Ramos (cell line): Measurements from ENCODE around the gene RASSF5.

Source experiments
- in situ Hi-C: fragments of 300-500 bp; cut with MboI; formaldehyde crosslinking; loops from one replicate; pipeline ENCODE4 v1.14.3; 2022; ENCODE audit warnings: low sequenced_read_pairs; ENCODE audit not compliant: unreplicated experiment

The RASSF5 gene

DNA sequence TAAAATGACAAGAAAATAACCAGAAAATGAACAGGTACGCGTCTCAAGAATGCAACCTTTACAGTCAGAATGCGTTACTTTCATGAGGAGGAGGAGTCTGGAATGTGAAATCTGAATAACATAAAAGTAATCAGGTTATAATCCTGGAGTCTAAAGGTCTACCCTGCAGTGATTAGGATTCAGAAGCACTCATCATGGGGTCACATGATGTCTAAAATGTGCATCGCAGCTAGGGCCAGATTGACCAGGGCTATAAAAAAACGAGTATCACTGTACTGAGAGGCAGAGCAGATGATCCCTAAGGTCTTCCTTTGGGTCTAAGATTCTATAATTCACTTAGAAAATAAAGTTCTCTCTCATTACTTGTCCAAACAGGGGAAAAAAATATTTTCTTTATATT is 97.5 kb downstream of the RASSF5 start:
- in situ Hi-C loops: no loop called here

DNA sequence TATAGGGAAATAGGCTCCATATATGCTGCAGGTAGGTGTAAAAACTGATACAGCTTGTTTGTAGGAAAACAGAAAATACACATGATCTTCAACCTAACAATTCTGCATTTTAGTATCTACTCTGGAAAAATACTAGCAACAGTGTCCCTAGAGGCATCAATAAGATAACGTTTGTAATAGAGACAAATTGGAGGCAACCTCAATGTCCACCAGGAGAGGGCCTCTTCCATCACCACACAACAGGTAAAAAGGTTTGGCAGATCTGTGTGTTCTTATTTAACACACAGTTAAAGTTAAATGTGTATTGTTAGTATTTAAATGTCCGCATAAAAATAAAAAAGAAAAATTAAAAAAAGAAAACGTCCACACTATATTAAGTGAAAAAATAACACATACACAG is 99.5 kb downstream of the RASSF5 start:
- in situ Hi-C loops: no loop called here

DNA sequence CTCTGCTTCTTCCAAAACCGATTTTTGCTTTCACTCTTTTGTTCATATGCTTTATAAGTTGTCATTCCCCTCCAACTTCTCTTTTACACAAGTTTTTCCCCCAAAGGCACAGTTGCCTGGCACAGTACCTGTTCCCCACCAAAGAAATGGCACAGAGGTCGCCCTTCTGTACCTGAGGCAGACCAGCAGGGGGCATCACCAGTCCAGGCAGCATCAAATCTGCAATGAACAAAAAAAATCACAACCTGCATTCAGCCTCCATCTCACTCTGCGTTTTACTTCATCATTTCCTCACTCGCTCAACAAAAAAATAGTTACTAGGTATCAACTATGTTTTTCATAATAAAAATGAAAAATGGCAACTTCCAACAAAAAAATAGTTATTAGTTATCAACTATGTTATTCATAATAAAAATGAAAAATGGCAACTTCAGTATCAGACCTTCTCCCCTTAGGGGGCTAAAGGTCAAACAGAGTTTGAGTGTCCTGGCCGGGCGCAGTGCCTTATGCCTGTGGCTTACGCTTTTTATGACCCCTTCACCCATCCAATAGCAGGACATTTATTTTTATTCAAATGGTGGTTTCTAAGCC is 100.9 kb downstream of the RASSF5 start:
- in situ Hi-C loops: no loop called here

DNA sequence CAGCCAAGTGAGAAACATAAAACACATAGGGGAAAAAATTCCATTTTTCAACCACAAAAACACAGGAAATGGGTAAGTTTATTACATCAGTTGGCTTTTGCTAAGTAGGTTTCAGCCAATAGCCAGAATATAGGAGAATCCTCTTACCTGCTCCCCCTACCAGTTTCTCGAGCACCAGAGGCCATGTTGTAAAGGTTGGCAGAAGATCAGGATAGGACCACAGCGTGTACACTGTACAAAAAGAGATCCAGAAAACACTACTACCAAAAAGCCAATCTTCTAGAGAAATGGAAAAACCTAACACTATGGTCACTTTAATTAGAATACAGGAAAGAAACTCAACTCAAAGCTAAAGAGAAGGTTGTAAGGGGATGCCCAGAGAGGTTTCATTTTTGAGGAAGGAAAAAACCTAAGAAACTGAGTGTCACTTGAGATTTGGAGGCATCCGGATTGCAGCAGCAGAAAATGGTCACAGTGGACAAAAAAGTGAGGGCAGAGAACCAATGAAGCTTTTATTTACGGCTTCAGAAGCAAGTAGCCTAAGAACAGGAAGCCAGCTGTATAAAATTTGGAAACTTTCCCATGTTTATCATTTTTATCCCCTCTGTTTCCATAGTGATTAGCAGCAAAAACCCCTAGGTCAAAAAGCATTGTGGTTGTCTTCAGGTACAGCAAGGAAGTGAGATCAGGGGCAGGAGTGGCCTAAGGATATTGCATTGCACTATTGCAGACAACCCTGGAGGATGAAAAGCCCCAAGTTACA is 102.1 kb downstream of the RASSF5 start:
- in situ Hi-C loops: no loop called here

DNA sequence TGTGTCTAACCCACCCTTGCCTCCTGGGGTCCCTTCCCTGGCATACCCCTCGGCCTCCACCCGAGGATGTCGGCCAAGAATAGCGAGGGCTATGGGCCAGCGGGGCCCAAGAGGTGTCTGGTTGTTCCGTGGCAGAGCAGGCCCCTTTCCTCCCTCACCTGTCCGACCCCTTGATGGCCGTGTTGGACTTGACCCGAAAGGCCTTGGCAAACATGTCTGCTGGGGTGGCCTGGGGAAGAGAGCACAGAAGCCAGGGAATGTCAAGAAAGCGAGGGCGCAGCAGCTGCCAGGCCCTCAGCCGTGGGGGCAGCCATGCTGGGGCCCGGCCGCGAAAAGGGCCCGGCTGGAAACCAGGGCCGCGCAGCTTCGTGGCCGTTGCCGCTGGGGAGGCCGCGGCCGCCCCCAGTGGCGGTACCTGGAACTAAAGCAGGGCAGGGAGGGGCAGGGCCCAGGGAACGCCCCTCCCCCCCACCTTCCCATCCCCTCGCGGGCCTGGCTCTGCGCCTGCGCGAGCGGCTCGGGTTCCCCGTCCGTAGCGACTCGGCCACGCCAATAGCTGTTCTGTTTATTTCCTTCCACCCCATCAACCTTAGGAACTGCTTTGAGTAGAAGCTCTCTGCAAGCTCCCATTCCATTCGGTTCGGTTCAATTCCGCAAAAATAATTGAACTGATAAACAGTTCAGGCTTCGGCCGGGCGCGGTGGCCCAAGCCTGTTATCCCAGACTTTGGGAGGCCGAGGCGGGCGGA is 105.0 kb downstream of the RASSF5 start, which contains the start of gene EIF2D:
TSS of gene EIF2D (minus strand) at position 337 of the 748 bp plus-strand sequence. CDS start at position 214, 123 bp downstream.
- in situ Hi-C loops: no loop called here

DNA sequence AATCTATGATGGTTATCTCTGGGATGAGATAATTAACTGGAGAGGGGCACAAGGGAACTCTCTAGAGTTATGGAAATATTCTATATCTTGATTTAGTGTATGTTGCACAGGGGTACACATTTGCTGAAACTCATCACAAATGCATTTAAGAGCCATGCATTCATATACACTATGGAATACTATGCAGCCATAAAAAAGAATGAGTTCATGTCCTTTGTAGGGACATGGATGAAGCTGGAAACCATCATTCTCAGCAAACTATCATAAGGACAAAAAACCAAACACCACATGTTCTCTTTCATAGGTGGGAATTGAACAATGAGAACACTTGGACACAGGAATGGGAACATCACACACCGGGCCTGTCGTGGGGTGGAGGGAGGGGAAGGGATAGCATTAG is 119.1 kb downstream of the RASSF5 start:
- in situ Hi-C loops: loop anchor here (5.0 to 10.0 kb wide), 2 partner anchors 36 to 288 kb away; no protein-coding TSS in a partner anchor

DNA sequence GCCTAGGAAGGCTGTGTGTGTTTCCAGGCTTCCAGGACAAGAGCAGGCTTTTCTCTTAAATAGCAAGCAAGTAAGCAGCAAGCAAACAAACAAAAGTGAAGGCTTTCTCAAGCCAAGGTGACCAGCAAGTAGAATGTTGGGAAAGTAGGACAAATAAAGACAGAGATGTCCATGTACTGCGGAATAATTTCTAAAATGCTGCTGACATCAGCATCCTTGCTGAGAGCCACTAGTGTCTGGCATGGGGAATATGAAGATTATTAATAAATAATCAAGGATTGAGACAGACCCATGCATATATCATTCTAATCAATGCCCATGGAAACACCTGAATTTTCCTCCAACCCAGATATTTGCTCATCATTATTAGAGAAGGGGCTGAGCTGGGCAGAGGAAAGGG is 121.6 kb downstream of the RASSF5 start:
- in situ Hi-C loops: loop anchor here (5.0 to 10.0 kb wide), 2 partner anchors 33 to 286 kb away; no protein-coding TSS in a partner anchor

DNA sequence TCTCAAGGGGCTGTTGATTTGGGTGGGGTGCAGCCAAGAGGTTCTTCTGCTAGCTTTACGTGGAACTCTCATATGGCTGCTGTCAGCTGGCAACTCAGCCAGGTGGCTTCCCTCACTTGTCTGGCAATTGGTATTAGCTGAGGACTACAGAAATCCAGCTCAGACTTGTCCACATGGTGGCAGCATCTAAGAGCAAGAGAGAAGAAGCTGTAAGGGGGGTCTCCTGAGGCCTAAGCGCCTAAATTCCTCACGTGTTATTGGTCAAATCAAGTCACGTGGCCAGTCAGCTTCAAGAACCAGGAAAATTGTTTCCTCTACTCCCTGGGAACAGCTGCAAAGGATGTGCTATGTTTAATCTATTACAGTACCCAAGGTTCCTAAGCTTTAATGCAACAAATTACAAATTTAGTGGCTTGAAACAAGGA is 123.8 kb downstream of the RASSF5 start:
- in situ Hi-C loops: no loop called here

DNA sequence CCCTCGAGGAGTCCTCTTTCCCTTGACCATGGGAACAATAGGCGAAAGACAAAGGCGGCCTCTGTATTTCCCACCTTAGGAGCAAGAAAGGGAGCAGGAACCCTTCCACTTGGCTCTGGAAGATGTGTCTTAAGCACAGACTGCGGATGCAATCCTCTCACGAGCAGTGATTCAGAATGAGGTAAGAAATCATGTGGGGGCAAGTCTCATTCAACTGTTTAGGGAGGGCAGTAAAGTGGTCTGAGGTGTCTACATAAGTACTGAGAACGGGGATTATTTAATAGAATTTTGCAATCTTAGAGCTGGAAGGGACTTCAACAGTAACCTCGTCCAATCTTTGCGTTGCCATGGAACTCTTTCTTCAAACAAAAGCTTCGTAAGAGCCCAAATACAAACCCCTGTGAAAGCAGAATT is 126.4 kb downstream of the RASSF5 start:
- in situ Hi-C loops: no loop called here

DNA sequence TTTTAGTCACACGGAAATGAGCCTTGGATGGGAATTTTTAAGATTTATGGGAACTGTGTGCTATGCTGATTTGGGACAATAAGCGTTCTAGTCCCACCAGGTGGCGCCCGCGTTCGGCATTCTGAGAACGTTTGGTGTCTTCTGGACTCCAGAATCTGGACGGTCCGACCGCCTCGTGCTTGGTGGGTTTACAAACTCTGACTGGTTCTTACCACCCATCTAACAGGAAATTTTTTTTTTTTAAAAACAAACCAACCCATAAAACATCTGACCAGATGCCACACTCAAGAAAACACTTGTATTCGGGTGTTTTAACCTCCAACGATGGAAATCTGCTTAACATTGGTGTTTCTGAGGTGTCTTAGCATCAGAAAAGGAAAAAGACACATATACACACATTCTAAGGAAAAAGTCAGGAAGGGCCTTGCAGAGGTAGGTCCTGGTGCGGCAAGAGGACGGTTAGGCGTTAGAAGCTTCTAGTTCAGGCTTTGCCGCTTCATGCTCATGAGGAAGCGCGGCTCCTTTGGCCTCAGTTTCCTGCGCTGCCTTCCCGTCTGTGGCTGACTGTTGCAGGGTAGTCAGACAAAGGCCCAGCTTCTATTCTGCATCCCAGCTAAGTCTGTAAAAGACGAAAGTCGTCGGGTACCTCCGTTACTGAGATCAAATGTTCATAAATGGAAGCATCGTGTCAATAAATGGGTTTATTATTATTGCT is 127.2 kb downstream of the RASSF5 start:
- in situ Hi-C loops: no loop called here

DNA sequence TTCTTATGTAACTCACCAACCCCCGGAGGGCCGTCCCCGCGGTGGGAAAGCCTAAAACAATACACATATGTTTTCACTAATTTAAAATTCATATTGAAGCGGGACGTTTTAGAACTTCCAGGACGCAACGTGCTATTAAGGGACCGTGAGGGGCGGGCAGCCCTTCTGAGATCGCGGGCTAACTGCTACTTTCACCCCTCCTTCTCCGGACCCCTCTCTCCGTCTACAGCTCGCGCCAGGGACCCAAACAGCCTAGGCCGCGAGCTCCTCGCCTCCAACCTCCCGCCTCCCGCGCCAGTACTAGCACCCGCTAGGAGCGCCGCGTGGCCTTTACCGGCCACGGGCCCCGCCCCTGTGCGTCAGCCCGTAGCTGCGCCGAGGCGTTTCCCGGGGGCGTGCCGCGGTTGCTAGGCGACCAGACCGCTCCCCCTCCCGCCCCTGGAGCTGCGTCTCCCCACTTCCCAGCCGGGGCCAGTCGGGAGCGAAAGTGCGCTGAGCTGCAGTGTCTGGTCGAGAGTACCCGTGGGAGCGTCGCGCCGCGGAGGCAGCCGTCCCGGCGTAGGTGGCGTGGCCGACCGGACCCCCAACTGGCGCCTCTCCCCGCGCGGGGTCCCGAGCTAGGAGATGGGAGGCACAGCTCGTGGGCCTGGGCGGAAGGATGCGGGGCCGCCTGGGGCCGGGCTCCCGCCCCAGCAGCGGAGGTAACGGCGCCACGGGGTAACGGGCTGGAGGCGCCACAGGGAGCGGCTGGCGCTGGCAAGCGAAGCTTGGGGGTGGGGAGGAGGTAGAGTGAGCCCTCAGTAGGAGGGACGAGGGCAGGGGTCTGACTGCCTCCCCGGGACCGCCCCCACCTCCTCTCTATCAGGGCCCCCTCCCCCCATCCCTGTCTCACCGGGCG is 128.0 kb downstream of the RASSF5 start, which contains the start of gene DYRK3:
TSS of gene DYRK3 (plus strand) at position 457 of the 898 bp plus-strand sequence. CDS start at position 625, 168 bp downstream.
- in situ Hi-C loops: no loop called here

DNA sequence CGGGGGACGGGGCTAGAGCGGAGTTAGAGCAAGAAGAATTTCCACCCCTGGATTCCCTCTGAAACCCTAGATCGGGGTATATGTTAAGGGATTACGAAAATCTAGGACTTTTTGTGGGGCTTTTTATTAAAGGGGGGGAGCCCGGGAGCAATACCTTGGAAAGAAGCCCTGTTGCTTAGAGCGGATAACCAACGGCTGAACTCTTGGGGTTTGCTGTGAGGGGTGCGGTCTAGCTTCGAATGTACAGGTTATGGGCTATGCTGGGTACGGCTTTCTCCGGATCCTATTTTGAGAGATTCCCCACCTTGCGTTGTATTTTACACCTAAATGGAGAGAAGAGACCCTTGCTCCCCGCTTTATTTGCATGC is 128.6 kb downstream of the RASSF5 start:
- in situ Hi-C loops: no loop called here

DNA sequence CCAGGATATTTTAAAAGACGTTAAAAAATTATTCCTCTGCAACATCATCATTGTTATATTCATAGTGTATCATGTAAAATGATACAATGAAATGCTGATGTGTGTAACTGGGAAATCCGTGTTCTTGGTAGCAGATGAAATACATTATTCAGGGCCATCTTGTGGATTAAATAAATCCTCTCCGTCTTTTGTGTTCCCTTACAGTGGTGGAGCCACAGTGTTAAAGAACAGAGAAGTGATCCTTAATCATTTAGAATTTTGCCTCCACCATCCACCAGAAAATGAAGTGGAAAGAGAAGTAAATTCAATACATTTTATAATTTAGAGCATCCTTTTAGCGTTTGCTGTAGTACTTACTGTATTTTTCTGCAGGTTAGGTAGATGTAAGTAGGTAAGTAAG is 129.3 kb downstream of the RASSF5 start:
- in situ Hi-C loops: no loop called here

DNA sequence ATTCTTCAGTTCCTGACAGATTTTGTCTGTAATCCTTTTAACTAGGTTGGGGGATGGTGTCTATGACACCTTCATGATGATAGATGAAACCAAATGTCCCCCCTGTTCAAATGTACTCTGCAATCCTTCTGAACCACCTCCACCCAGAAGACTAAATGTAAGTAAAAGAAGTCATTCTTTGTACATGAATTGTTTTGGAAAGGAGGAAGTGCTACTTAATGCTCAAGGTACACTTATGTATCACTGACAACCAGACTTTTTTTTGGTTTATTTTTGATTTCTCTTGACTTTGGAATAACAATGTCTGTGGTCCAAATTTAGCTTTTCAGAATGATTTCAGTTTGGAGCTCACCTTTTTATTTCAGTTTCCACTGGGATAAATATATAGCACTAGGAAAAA is 130.3 kb downstream of the RASSF5 start:
- in situ Hi-C loops: no loop called here
